Neuronal stem cell (in vitro differentiated cells): ENCODE measurements around the gene IZUMO4.
"Not testable (repeated sequence)": the region's sequence is repeated elsewhere in the genome, so short reads cannot be mapped to it uniquely, and the experiment has no call there.

Experiments used
- DNase-seq: peaks from one replicate; pipeline ENCODE4 v3.0.0-alpha.2; 2013; ENCODE audit warnings: low spot score
- H2AFZ ChIP-seq: one replicate; pipeline ENCODE4 v1.6.1; 2013; ENCODE audit warnings: mild to moderate bottlenecking, low read length, inconsistent platforms
- H2AK5ac ChIP-seq: 2 replicates; pipeline ENCODE4 v1.6.1; 2013; ENCODE audit warnings: low read depth, mild to moderate bottlenecking, inconsistent platforms, low read length, moderate library complexity, mixed read lengths
- H2BK120ac ChIP-seq: 2 replicates; pipeline ENCODE4 v1.6.1; 2013; ENCODE audit warnings: low read depth, mild to moderate bottlenecking, inconsistent platforms, low read length, moderate library complexity, mixed read lengths
- H2BK12ac ChIP-seq: one replicate; pipeline ENCODE4 v1.6.1; 2013; ENCODE audit warnings: low read length, inconsistent platforms
- H2BK15ac ChIP-seq: 2 replicates; pipeline ENCODE4 v1.6.1; 2013; ENCODE audit warnings: mild to moderate bottlenecking, low read length, inconsistent platforms, mixed read lengths
- H2BK5ac ChIP-seq: one replicate; pipeline ENCODE4 v1.6.1; 2013; ENCODE audit warnings: inconsistent platforms, mild to moderate bottlenecking, low read length, moderate library complexity
- H3K14ac ChIP-seq: one replicate; pipeline ENCODE4 v1.6.1; 2013; ENCODE audit warnings: low read length, inconsistent platforms
- H3K18ac ChIP-seq: 2 replicates; pipeline ENCODE4 v1.6.1; 2013; ENCODE audit warnings: low read length, inconsistent platforms
- H3K23ac ChIP-seq: 2 replicates; pipeline ENCODE4 v1.6.1; 2013; ENCODE audit warnings: low read depth, mild to moderate bottlenecking, mixed read lengths, low read length, inconsistent platforms; ENCODE audit not compliant: poor library complexity
- H3K27ac ChIP-seq: replicated peaks from 3 replicates; pipeline ENCODE4 v1.5.1; 2013; ENCODE audit warnings: low read length, inconsistent platforms
- H3K27me3 ChIP-seq, 3 experiments: 2 replicates each; pipeline ENCODE4 v1.6.1; 2013; ENCODE audit warnings: low read length in 3 of 3, mild to moderate bottlenecking in 2 of 3, inconsistent platforms in 1 of 3, low read depth in 1 of 3, mixed read lengths in 1 of 3, moderate library complexity in 1 of 3; ENCODE audit not compliant: control insufficient read depth in 3 of 3, insufficient read depth in 3 of 3
- H3K36me3 ChIP-seq, 2 donors: replicated peaks in 1 of 2; 2 replicates each; pipeline ENCODE4 v1.6.1; 2013; ENCODE audit warnings: low read length in 2 of 2; ENCODE audit not compliant: control insufficient read depth in 2 of 2, insufficient read depth in 2 of 2
- H3K4ac ChIP-seq: 2 replicates; pipeline ENCODE4 v1.6.1; 2013; ENCODE audit warnings: inconsistent platforms, mild to moderate bottlenecking, low read length, moderate library complexity
- H3K4me1 ChIP-seq, 2 donors: 1 replicate in 1 of 2; 2 replicates in 1 of 2; pipeline ENCODE4 v1.6.1; 2013; ENCODE audit warnings: low read length in 2 of 2, low read depth in 1 of 2; ENCODE audit not compliant: control insufficient read depth in 2 of 2, insufficient read depth in 1 of 2
- H3K4me2 ChIP-seq: one replicate; pipeline ENCODE4 v1.6.1; 2013; ENCODE audit warnings: mild to moderate bottlenecking, low read length, inconsistent platforms; ENCODE audit not compliant: insufficient read depth, poor library complexity, severe bottlenecking
- H3K4me3 ChIP-seq, 2 donors: 2 replicates each; pipeline ENCODE4 v1.5.1; 2013; ENCODE audit warnings: low read length in 2 of 2, mild to moderate bottlenecking in 2 of 2, inconsistent platforms in 1 of 2, moderate library complexity in 1 of 2
- H3K79me1 ChIP-seq: one replicate; pipeline ENCODE4 v1.6.1; 2013; ENCODE audit warnings: low read depth, mild to moderate bottlenecking, inconsistent platforms, low read length, moderate library complexity
- H3K9ac ChIP-seq: one replicate; pipeline ENCODE4 v1.6.1; 2013; ENCODE audit warnings: mild to moderate bottlenecking, low read depth, low read length, inconsistent platforms; ENCODE audit not compliant: poor library complexity
- H3K9me3 ChIP-seq, 2 donors: replicated peaks in 1 of 2; 2 replicates each; pipeline versions ENCODE3 to v1.6.1; 2013; ENCODE audit warnings: low read length in 2 of 2, mild to moderate bottlenecking in 2 of 2, inconsistent platforms in 1 of 2, low read depth in 1 of 2, mixed read lengths in 1 of 2, moderate library complexity in 1 of 2; ENCODE audit not compliant: control insufficient read depth in 2 of 2, insufficient read depth in 1 of 2
- H4K8ac ChIP-seq: one replicate; pipeline ENCODE4 v1.6.1; 2013; ENCODE audit warnings: low read depth, mild to moderate bottlenecking, inconsistent platforms, low read length, moderate library complexity
- H4K91ac ChIP-seq: one replicate; pipeline ENCODE4 v1.6.1; 2013; ENCODE audit warnings: low read length, low read depth, mild to moderate bottlenecking, inconsistent platforms; ENCODE audit not compliant: poor library complexity
- WGBS, 2 donors: extraction: QIAGEN DNeasy Blood & Tissue Kit; methylation state at CpG; one replicate each; pipeline ENCODE4 v1.1.7; 2013; ENCODE audit warnings: missing lambda C conversion rate in 2 of 2, mixed read lengths in 1 of 2; ENCODE audit not compliant: insufficient read length in 2 of 2, insufficient replicate concordance in 1 of 2; ENCODE audit errors: extremely low coverage in 2 of 2; 5-methylcytosine and 5-hydroxymethylcytosine counted together

The IZUMO4 gene

DNA sequence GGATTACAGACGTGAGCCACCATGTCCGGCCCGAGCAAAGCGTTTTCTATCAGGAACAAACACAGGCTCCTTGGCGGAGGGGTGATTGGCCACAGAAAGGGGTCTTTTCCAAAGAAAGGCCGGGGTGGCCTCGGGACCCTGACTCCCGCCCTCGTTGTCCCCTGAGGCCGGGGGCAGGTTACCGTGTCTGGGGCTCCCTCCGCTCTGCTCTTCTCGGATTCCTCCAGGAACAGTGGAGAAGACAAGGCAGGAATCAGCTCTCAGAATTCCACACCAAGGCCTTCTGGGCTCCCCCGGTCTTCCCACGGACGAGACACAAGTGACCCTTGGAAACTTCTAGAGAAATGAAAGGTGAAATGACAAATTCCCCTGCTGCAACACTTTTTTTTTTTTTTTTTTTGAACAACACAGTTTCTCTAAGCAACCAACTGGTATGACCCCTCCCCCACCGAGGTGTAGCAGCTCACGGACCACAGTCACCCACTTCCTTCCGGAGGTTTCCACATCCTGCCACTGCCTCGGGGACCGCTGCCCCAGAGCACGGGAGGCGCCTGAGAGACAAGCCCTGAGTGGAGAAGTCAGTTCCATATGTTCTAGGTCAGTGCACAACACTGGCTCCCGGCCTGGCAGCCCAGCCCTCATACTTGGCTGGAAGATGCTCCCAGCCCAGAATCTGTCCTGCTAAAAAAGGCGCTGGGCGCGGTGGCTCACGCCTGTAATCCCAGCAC lies 11.6 kb upstream of the IZUMO4 start:
- H3K9me3 ChIP-seq: no peaks in the 10 kb centered on the region
- H3K14ac ChIP-seq: no peak overlapping the region
- H3K23ac ChIP-seq: no peak overlapping the region
- peaks cover 0 to 2% of the 10 kb centered on the region in 2 donors for H3K4me1 ChIP-seq
- H2BK120ac ChIP-seq: no peak overlapping the region
- no peak overlapping the region for H2AFZ ChIP-seq
- H2BK5ac ChIP-seq: no peak overlapping the region
- no peak for DNase-seq
- no peak overlapping the region for H2BK12ac ChIP-seq
- no peak overlapping the region for H3K4ac ChIP-seq
- H3K9ac ChIP-seq: no peak overlapping the region
- H4K8ac ChIP-seq: no peak overlapping the region
- no peak overlapping the region for H3K27ac ChIP-seq
- peaks cover 2 to 38% of the 10 kb centered on the region in 2 donors for H3K36me3 ChIP-seq
- no peaks in the 10 kb centered on the region for H3K27me3 ChIP-seq
- no peak overlapping the region for H2BK15ac ChIP-seq
- H3K4me2 ChIP-seq: no peak overlapping the region
- H4K91ac ChIP-seq: no peak overlapping the region
- H3K18ac ChIP-seq: no peak overlapping the region
- no peak overlapping the region for H2AK5ac ChIP-seq
- H3K4me3 ChIP-seq: no peak overlapping the region
- peaks cover 19% of the 10 kb centered on the region for H3K79me1 ChIP-seq
- WGBS, 2 donors: no CpG with 5 or more reads among the region's 28 CpGs

DNA sequence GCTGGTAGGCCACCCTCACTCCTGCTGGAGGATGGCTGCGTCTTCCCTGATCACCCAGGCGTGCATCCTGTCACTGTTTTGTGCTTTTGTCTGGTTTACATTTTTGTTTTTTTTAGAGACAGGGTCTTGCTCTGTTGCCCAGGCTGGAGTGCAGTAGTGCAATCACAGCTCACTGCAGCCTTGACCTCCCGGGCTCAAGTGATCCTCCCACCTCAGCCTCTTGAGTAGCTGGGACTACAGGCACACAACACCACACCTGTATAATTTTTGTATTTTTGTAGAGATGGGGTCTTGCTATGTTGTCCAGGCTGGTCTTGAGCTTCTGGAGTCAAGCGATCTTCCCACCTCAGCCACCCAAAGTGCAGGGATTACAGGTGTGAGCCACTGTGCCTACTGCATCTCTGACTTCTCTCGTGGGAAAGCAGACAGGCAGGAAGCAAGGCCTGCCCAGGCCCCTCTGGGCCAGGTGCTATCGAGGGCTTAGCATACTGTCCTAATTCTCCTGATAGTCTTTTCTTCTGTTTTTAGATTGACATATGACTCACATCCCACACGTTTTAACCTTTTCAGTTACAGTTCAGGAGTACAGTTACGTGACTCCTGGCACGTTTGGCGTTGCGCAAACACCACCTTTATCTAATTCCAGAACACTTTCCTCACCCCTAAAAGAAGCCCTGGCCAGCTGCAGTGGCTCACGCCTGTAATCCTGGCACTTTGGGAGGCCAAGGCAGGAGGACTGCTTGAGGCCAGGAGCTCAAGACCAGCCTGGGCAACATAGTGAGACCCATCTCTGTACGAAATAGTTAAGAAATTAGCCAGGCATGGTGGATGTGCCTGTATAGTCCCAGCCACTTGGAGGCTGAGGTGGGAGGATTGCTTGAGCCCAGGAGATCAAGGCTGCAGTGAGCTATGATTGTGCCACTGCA lies 9.8 kb upstream of the IZUMO4 start:
- H2BK15ac ChIP-seq, H2BK5ac ChIP-seq, H3K4ac ChIP-seq, H2AK5ac ChIP-seq, H3K4me1 ChIP-seq, H2BK120ac ChIP-seq, H3K9me3 ChIP-seq, H3K14ac ChIP-seq, H4K8ac ChIP-seq, H4K91ac ChIP-seq, H3K18ac ChIP-seq, H3K4me2 ChIP-seq, H3K4me3 ChIP-seq, DNase-seq, H3K9ac ChIP-seq, H3K23ac ChIP-seq, H3K27me3 ChIP-seq, H2AFZ ChIP-seq, H2BK12ac ChIP-seq, H3K27ac ChIP-seq: not testable (repeated sequence)
- peaks cover 19% of the 10 kb centered on the region for H3K79me1 ChIP-seq
- WGBS, 2 donors: no CpG with 5 or more reads among the region's 13 CpGs
- H3K36me3 ChIP-seq: peaks cover 0 to 31% of the 10 kb centered on the region in 2 donors

DNA sequence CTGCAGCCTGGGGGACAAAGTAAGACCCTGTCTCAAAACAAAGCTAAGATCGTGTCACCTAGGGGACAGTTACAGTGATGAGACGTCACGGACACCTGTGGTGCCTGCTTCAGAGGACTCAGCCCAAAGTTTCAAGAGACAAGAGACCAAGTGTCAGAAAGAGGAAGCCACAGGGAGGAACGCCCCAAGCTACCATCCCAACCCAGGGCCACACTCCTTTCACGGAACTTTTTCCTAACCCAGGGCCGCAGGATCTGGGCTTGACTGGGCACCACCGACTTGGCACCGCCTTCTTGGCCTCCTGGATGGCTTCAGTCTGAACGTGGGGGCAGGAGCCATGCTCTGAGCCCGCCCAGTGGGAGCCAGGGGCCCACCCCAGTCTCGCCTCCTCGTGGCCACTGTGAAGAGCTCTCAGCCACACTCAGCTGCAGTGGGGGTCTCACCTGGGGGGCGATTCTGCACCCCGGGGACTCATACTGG lies 9.1 kb upstream of the IZUMO4 start:
- no peaks in the 10 kb centered on the region for H3K27me3 ChIP-seq
- no peak overlapping the region for H3K4ac ChIP-seq
- H2AK5ac ChIP-seq: no peak overlapping the region
- H4K8ac ChIP-seq: no peak overlapping the region
- no peak overlapping the region for H2BK15ac ChIP-seq
- peak overlapping the region; percentile 43 for H3K23ac ChIP-seq
- H2BK5ac ChIP-seq: no peak overlapping the region
- H3K4me3 ChIP-seq: no peak overlapping the region
- no peak overlapping the region for H2AFZ ChIP-seq
- H3K36me3 ChIP-seq: peaks cover 0 to 30% of the 10 kb centered on the region in 2 donors
- H2BK120ac ChIP-seq: no peak overlapping the region
- H2BK12ac ChIP-seq: no peak overlapping the region
- no peaks in the 10 kb centered on the region for H3K9me3 ChIP-seq
- WGBS, 2 donors: no CpG with 5 or more reads among the region's 14 CpGs
- no peak overlapping the region for H3K14ac ChIP-seq
- H3K18ac ChIP-seq: no peak overlapping the region
- peaks cover 17% of the 10 kb centered on the region for H3K79me1 ChIP-seq
- no peak overlapping the region for H3K9ac ChIP-seq
- H3K4me1 ChIP-seq: peaks cover 2 to 5% of the 10 kb centered on the region in 2 donors
- H3K27ac ChIP-seq: no peak overlapping the region
- no peak for DNase-seq
- no peak overlapping the region for H3K4me2 ChIP-seq
- no peak overlapping the region for H4K91ac ChIP-seq
